ENCODE data around the gene PHLDA3.
"Not testable (repeated sequence)": the region's sequence is repeated elsewhere in the genome, so short reads cannot be mapped to it uniquely, and the experiment has no call there.

PHLDA3 gene

GRCh38 chr1:201497935-201498509 lies 29.0 kb upstream of the PHLDA3 start:
- H3K36me3 Mint-ChIP-seq (ENCODE audit: low read depth) = peaks cover 19% of the 10 kb centered on the region
- no peak overlapping the region for H3K27ac Mint-ChIP-seq
- H3K4me3 Mint-ChIP-seq = no peak overlapping the region
- no peaks in the 10 kb centered on the region for H3K9me3 Mint-ChIP-seq
- no peaks in the 10 kb centered on the region for H3K4me1 Mint-ChIP-seq (ENCODE audit: low read depth)
- no peaks in the 10 kb centered on the region for H3K27me3 Mint-ChIP-seq

DNA sequence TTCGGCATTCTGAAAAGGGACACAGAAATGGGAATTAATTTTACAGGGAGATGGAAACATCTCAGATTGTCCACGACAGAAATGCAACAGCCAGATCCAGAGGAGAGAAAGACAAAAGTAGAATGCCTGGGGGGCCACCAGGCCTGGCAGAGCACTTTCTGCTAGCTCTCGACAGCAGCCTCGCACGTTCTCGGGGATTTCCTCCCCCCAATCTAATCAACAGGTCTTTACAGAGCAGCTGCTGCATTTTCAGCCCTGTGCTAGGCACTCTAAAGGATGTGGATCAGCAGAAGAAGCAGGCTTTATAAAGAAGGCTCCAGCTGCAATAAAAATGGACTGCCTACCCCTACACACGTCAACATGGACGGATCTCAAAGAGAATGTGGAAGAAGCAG lies 27.3 kb upstream of the PHLDA3 start:
- Mint-ChIP-seq H3K27me3 (no peaks in the 10 kb centered on the region), H3K4me1 (ENCODE audit: low read depth) (no peaks in the 10 kb centered on the region), H3K27ac (no peak overlapping the region), H3K36me3 (ENCODE audit: low read depth) (peaks cover 26% of the 10 kb centered on the region), H3K9me3 (no peaks in the 10 kb centered on the region), H3K4me3 (no peak overlapping the region)

DNA sequence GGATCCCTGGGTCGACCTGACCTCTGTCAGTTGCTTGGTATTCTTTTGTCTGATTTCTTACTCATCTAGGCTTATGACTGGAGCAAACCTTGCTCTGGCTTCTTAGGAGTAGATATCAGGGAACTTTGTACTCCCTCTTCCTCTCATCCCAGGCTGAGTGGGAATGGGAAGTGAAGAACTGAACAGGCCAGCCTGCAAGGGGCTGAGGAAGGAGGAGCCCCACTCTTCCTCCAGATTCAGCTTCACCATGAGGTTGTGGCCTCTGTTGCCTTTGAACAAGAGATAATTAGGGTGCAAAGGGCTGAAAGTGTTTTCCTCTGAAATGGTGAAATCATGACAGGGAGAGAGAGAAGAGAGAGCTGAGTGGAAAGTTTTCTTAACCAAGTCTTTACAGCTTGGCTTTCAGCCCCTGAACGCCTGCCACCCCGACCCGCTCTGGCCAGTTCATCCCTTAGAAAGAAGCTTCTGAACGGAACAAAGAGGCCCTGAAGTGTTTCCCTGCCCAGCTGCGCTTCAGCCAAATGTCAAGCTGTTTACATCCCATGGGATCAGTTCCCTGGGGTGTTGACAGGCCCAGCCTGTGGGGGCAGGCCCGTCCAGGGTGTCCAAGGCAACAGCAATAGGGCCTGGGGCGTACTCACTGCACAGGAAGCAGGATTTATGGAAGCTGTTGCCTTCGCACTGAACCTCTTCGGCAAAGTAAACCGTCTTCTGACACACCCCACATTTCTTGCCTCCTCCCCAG lies 26.7 kb upstream of the PHLDA3 start:
- Mint-ChIP-seq H3K36me3 (ENCODE audit: low read depth) (peaks cover 27% of the 10 kb centered on the region), H3K27ac (no peak overlapping the region), H3K4me1 (ENCODE audit: low read depth) (no peaks in the 10 kb centered on the region), H3K27me3 (no peaks in the 10 kb centered on the region), H3K4me3 (no peak overlapping the region), H3K9me3 (no peaks in the 10 kb centered on the region)

GRCh38 chr1:201493757-201494617 lies 25.0 kb upstream of the PHLDA3 start:
- no peaks in the 10 kb centered on the region for H3K4me1 Mint-ChIP-seq (ENCODE audit: low read depth)
- H3K27ac Mint-ChIP-seq = no peak overlapping the region
- H3K27me3 Mint-ChIP-seq = no peaks in the 10 kb centered on the region
- no peak overlapping the region for H3K4me3 Mint-ChIP-seq
- H3K9me3 Mint-ChIP-seq = no peaks in the 10 kb centered on the region
- peaks cover 37% of the 10 kb centered on the region for H3K36me3 Mint-ChIP-seq (ENCODE audit: low read depth)

GRCh38 chr1:201493026-201493656 lies 24.2 kb upstream of the PHLDA3 start:
- not testable (repeated sequence) for H3K4me3 Mint-ChIP-seq; H3K4me1 Mint-ChIP-seq (ENCODE audit: low read depth); H3K27ac Mint-ChIP-seq; H3K27me3 Mint-ChIP-seq; H3K9me3 Mint-ChIP-seq
- H3K36me3 Mint-ChIP-seq (ENCODE audit: low read depth) = peaks cover 37% of the 10 kb centered on the region

GRCh38 chr1:201491896-201492511 lies 23.0 kb upstream of the PHLDA3 start:
- no peaks in the 10 kb centered on the region for H3K27me3 Mint-ChIP-seq
- no peak overlapping the region for H3K4me3 Mint-ChIP-seq
- no peak overlapping the region for H3K27ac Mint-ChIP-seq
- H3K4me1 Mint-ChIP-seq (ENCODE audit: low read depth) = no peaks in the 10 kb centered on the region
- peaks cover 46% of the 10 kb centered on the region for H3K36me3 Mint-ChIP-seq (ENCODE audit: low read depth)
- H3K9me3 Mint-ChIP-seq = no peaks in the 10 kb centered on the region

DNA sequence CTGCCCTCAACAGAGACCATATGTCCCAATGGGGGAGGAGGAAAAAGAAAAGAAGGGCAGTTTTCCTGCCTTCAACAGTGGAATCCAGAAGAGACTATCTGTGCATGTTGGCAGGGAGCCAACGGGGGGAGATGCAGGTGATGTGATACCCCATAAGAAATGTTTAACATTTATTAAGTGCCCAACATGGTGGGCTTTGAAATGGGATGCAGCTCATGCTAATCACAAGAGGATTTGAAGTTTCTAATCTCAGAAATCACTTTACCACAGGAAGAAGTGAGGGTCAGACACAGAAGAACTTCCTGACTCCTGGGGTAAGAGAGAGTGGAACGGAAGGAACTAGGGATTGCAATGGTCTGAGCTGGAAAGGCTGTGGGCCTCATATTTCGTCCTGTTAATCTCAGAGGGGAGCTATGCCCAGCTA lies 21.7 kb upstream of the PHLDA3 start:
- H3K9me3 Mint-ChIP-seq = no peaks in the 10 kb centered on the region
- H3K27me3 Mint-ChIP-seq = no peaks in the 10 kb centered on the region
- H3K36me3 Mint-ChIP-seq (ENCODE audit: low read depth) = peaks cover 52% of the 10 kb centered on the region
- H3K27ac Mint-ChIP-seq = no peak overlapping the region
- H3K4me1 Mint-ChIP-seq (ENCODE audit: low read depth) = no peaks in the 10 kb centered on the region
- no peak overlapping the region for H3K4me3 Mint-ChIP-seq

DNA sequence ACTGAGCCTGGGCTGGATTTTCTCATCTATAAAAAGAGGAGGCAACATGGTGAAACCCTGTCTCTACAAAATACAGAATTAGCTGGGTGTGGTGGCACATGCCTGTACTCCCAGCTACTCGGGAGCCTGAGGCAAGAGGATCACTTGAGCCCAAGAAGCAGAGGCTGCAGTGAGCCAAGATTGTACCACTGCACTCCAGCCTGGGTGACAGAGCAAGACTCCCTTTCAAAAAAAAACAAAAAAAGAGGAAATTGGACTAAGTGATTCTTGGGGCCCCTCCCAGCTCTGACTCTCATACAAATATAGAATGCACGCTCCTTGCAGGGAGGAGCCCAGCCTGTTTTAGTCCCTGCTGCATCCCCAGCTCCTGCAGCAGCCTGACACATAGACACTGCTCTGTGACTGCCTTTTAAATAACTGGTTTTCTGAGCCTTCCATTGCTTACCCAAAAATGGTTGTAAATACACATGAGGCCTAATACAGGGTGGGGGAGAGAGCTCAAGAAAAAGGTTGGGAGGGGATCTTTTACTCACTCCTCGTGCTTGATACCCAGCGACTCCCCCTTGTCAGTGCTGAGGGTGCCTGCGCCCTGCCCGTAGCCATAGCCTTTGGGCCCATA lies 20.8 kb upstream of the PHLDA3 start:
- H3K36me3 Mint-ChIP-seq (ENCODE audit: low read depth) = peaks cover 54% of the 10 kb centered on the region
- no peaks in the 10 kb centered on the region for H3K9me3 Mint-ChIP-seq
- no peak overlapping the region for H3K27ac Mint-ChIP-seq

GRCh38 chr1:201488830-201489589 lies 20.0 kb upstream of the PHLDA3 start:
- H3K9me3 Mint-ChIP-seq = no peaks in the 10 kb centered on the region
- no peaks in the 10 kb centered on the region for H3K27me3 Mint-ChIP-seq
- H3K36me3 Mint-ChIP-seq (ENCODE audit: low read depth) = peaks cover 46% of the 10 kb centered on the region
- H3K27ac Mint-ChIP-seq = no peak overlapping the region
- no peak overlapping the region for H3K4me3 Mint-ChIP-seq
- H3K4me1 Mint-ChIP-seq (ENCODE audit: low read depth) = no peaks in the 10 kb centered on the region

More for the DNA sequence above, 20.8 kb upstream of the PHLDA3 start:
- Mint-ChIP-seq H3K27me3 (no peaks in the 10 kb centered on the region), H3K4me1 (ENCODE audit: low read depth) (no peaks in the 10 kb centered on the region), H3K4me3 (no peak overlapping the region)

- Mint-ChIP-seq H3K4me1 (ENCODE audit: low read depth) (no peaks in the 10 kb centered on the region), H3K27me3 (no peaks in the 10 kb centered on the region), H3K9me3 (no peaks in the 10 kb centered on the region), H3K36me3 (ENCODE audit: low read depth) (peaks cover 35% of the 10 kb centered on the region), H3K27ac (no peak overlapping the region), H3K4me3 (no peak overlapping the region)
These were observed 18.8 kb upstream of the PHLDA3 start for GRCh38 chr1:201487742-201488141.

DNA sequence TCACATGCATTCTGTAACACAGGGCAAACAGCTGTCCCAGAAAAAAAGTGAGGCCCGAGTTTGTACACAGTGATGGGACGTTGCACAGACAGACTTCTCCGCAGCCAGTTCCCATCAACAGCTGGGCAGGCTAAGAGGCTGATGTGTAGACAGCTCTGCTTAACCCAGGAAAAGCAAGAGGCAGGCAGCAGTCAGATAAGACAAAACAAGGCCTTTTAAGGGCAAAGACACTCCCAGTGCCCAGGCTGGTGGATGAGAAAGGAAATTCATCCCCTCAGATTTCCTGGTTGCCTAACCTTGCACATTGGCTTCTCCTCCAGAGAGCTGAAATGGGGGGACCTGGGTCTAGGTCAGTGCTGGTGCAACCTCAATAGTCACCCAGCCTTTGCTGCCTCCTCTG lies 17.2 kb upstream of the PHLDA3 start:
- Mint-ChIP-seq H3K4me1 (ENCODE audit: low read depth) (peaks cover 12% of the 10 kb centered on the region), H3K27ac (no peak overlapping the region), H3K4me3 (no peak overlapping the region), H3K36me3 (ENCODE audit: low read depth) (peaks cover 30% of the 10 kb centered on the region), H3K27me3 (peaks cover 5% of the 10 kb centered on the region), H3K9me3 (no peaks in the 10 kb centered on the region)

GRCh38 chr1:201485184-201485774 lies 16.3 kb upstream of the PHLDA3 start:
- peaks cover 18% of the 10 kb centered on the region for H3K4me1 Mint-ChIP-seq (ENCODE audit: low read depth)
- H3K27me3 Mint-ChIP-seq = peaks cover 11% of the 10 kb centered on the region
- no peak overlapping the region for H3K27ac Mint-ChIP-seq
- H3K9me3 Mint-ChIP-seq = no peaks in the 10 kb centered on the region
- no peak overlapping the region for H3K4me3 Mint-ChIP-seq
- peaks cover 25% of the 10 kb centered on the region for H3K36me3 Mint-ChIP-seq (ENCODE audit: low read depth)

DNA sequence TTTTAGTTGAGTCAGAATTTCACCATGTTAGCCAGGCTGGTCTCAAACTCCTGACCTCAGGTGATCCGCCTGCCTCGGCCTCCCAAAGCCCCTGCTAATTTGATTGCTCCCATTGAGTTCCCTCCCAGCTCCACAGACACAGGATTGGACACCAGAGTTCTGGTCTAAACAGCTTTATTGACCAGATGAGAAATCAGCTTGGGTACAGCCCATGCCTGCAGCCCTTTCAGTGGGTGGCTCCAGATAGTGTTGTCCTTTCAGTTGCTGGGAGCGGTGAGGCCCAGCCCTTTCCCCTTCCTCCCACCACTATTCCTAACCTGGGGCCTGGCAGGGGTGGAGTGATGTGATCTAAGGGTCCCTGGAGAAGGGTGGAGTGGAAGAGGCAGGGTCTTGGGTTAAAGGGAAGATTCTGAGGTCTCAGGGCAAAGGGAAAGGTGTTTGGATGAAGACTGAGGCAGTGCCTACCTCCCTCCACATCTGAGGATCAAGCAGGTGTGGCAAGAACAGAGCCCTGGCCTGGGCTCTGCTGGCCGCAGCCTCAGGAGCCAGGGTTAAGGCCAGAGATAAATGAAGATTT lies 14.5 kb upstream of the PHLDA3 start:
- Mint-ChIP-seq H3K4me1 (ENCODE audit: low read depth) (peaks cover 21% of the 10 kb centered on the region), H3K27me3 (peaks cover 18% of the 10 kb centered on the region), H3K4me3 (no peak overlapping the region), H3K27ac (no peak overlapping the region), H3K36me3 (ENCODE audit: low read depth) (peaks cover 19% of the 10 kb centered on the region), H3K9me3 (no peaks in the 10 kb centered on the region)
